Hematopoietic multipotent progenitor cell (in vitro differentiated cells): ENCODE measurements around the gene MRPL39. TPM values are rescaled to one million over a fixed set of nuclear protein-coding genes. Genes with fewer than 3 reads are reported as not detected.
A peak's percentile ranks its signal among the peaks of the same experiment; 100 is the strongest.

Experiments used
- DNase-seq, 3 donors: peaks; one replicate each; pipeline ENCODE4 v3.0.0-alpha.2; 2011 to 2015; ENCODE audit warnings: low read depth in 2 of 3, low spot score in 2 of 3
- total RNA-seq: library from RNA; depleted of rRNA; stranded (reverse); fragments of >200 nt; gene quantifications from one replicate; pipeline ENCODE4 v1.2.3, GENCODE V29; 2012

MRPL39 gene
- total RNA-seq, 1 donor: 8.1 TPM

GRCh38 chr21:25615880-25616279 lies 8.6 kb upstream of the MRPL39 start:
- no peak for DNase-seq

DNA sequence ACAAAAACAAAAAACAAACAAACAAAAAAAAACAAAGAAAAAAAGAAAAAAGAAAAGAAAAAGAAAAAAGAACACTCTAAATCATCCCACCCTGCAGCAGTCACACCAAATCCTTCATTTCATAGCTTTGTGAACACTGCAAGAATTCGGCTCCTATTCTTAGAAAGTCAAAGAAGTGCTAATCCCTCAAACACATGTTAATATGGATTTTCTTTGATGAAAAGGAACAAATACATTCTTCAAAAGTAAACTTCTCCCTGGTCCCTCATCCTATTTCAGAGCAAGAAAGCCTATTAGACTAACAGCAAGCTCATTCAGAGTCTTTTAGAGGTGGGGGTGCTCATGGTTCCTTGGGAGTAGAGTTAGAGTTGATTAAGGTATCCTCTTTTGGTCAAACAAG lies 7.2 kb upstream of the MRPL39 start:
- no peak for DNase-seq

DNA sequence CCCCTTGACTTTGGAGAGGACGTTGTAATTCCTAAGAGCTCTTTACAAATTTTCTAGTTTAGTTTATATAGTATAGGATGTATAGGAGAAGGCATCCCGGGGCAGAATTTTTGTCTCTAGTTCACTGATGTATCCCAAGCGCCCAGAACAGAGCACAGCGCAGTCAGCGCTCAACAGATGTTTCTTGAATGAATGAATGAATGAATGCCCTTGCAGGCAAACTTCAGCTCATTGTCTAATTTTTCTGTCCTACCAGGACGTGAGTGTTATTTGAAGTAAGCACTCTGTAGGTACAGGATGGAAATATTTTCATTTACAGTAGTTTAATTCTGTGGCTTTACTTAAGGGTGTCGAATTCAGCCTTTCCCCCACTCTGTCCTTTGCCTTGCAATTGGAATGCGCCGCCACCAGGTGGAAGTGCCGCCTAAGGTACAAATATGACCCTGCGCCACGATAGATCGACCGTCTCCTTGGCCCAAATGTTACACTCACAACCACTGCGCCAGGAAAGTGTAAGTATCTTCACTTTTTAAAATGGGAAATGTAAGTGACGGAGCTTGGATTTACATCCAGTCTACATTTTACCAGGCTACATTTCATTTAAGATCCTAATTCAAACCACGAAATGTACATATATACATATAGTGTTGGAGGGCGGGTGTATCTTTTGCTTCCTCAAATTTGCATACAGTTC lies 910 bp upstream of the MRPL39 start:
- DNase-seq: peak; percentile 53 to 90 (median 82)

GRCh38 chr21:25589887-25590286 lies 17.4 kb downstream of the MRPL39 start:
- DNase-seq: no peak

DNA sequence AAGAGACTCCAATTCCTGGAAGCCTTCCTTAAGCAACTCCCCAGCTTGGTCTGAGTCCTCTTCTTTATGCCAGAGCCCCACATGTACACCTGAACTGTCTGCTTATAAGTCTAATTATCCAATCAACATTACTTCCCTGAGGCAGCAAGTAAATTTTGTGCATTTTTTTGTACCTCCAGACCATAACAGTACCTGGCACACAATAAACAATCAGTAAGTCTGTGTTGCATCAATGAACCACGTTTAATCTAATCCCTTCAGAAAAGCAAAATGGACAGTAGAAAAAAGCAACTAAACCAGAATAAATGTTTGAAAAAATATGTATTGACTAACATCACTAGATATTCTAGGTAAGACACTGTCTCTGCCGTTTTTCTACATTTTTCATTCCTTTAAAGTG lies 20.5 kb downstream of the MRPL39 start:
- DNase-seq: no peak

- DNase-seq: no peak
Observed at GRCh38 chr21:25586326-25586725, 21.0 kb downstream of the MRPL39 start.

DNA sequence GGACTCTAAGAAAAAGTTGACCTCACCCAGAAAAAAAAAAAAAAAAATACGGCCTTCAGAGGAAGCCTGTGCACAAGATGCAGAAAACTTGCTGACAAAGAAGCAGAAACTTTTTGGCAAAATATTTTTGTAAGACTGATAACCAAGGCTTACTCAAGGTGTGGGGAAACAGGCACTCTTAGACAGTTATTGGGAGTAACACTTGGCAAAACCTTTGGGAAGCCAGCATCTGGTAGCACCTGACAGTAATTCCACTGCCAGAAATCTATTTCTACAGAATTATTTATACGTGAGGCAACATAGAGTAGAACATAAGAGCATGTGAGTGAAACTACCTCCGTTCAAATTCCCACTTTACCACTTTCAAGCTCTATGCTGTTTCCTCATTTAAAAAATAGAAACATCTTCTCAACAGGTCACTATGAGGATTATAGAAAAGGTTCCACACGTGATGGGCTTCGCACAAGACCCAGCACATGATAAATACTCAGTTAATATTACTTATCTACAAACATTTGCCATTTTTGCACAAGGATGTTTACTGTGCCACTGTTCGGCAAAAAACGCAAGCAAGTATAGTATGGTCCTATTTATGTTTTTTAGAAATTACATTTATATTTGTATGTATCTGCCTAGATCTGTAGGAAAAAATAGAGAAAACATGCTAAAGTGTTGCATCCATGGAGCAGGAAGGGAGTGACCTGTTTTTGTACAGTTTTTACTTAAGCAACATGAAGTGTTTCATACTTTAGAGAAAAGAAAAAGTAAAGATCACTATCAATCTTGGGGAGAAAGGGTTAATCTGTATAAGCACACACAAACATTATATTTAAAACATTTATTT lies 22.2 kb downstream of the MRPL39 start:
- no peak for DNase-seq

- no peak for DNase-seq
Observed at GRCh38 chr21:25583370-25584130, 23.7 kb downstream of the MRPL39 start.

DNA sequence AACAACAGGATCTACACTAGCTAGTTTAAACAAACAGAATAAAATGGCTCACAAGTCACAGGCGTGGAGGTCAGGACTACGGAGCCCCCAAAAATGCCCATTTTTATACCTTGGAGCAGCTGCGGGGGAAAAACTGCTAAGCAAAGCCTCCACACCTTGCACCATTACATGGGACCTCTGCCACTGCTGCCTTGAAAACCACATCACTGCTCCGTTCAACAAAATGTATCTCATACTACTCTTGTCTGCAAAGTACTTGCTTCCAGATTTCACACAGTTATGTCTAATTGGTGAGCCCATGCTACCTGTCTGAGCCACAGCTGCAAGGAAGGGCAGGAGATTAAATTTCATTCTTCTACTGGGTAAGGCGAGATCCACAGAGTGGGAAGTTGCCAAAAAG lies 24.4 kb downstream of the MRPL39 start:
- DNase-seq: no peak

GRCh38 chr21:25582164-25582790 lies 25.0 kb downstream of the MRPL39 start:
- DNase-seq: no peak

- DNase-seq: no peak
Observed at GRCh38 chr21:25581582-25581981, 25.7 kb downstream of the MRPL39 start.

GRCh38 chr21:25580912-25581260 lies 26.4 kb downstream of the MRPL39 start:
- DNase-seq: no peak

DNA sequence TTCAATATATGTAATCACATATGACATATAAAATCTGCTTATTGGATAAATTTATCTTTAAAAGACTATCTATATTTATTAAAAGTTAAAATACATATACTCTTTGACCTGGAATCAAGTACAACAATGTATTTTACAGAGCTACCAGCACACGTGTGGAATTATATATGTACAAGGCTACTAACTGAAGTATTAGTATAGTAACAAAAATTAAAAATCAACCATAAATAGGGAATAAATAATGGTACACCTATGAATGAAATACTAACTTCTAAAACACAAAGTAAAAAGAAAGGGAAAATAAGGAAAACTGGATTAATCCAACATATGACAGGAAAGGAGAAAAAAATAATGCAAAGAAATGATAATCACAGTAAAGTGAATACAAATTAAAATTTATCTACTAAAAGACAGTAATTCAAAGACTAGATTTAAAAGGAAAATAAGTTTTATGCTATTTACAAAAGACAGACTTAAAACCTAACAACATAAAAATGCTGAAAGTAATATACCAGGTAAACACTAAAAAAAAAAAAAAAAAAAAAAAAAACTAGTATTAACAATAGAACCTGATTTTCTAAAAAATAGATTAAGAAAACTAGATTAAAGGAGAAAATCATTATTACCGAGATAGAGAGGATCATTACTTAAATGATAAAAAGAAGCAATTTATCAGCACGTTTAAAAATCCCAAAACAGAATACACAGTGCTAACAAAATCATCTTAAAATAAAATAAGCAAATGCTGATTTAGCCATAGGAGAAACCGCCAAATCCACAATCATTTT lies 27.9 kb downstream of the MRPL39 start:
- no peak for DNase-seq

GRCh38 chr21:25578056-25578961 lies 29.0 kb downstream of the MRPL39 start:
- no peak for DNase-seq

DNA sequence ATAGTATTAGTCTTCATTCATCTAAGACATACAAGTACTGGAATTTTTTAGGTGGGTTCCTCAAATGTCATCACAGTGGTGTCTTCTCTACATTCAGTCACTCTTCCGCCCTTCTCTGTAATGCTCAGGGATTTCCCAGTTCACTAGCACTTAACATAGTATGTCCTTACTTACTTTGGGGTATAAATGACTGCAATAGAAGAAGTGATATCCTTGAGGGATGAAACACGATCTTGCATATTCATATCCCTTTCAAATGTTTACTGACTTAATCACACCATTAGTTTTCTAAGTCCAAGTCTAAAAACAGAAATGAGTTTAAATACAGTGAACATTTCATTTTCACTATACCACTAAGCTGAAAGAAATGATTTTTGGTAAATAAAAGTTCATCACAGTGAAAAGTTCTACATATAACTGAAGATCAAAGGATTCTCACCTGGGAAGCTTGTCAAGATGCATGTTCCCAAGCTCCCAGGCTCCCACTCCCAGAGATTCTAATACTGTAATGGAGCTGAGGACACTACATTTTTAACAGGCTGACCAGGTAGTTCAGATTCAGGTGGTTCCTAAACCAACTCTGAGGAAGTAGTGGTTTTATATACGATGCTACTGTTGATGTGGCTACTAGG lies 29.7 kb downstream of the MRPL39 start:
- no peak for DNase-seq

- DNase-seq: peak in 2 of 3 donors; percentile 77 to 79
Observed at GRCh38 chr21:25573409-25574206, 33.7 kb downstream of the MRPL39 start.

DNA sequence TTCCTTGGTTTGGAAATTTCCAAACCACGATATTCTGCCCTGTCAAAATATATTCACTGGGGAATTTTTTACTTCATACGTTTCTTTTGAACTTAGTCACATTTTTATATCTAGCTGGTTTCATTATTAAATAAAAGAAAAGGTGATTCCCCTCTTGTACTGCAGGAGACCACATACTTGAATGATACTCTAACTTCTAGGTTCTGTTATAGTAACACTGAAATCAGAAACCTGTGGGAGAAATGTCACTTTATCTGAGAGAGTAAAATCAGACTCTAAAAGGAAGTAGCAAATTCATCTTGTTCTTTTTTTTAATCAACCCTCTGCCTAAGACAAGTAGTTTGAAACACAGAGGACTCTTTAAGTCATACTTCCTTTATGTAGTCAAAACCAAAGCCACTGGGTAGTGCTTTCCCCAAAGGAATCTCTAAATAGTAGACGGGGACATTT lies 34.4 kb downstream of the MRPL39 start:
- DNase-seq: peak in 2 of 3 donors; percentile 21 to 45

GRCh38 chr21:25571726-25572121 lies 35.6 kb downstream of the MRPL39 start:
- no peak for DNase-seq
